GM18858 (cell line): ENCODE data around the gene PIK3R1.

Experiments
- ATAC-seq: cut with Tn5 transposase; IDR thresholded peaks from one replicate; pipeline ENCODE4 v1.9.1; 2021; ENCODE audit not compliant: unreplicated experiment

The PIK3R1 gene

GRCh38 chr5:68290260-68290674 lies 74.7 kb downstream of the PIK3R1 start:
- no peak for ATAC-seq

- ATAC-seq: no peak
These were observed 75.3 kb downstream of the PIK3R1 start for GRCh38 chr5:68290847-68291246.

- ATAC-seq: no peak
These were observed 76.8 kb downstream of the PIK3R1 start for GRCh38 chr5:68292316-68292715.

GRCh38 chr5:68295772-68296171 lies 80.2 kb downstream of the PIK3R1 start:
- ATAC-seq: no peak

- no peak for ATAC-seq
These were observed 81.3 kb downstream of the PIK3R1 start for GRCh38 chr5:68296895-68297294.

DNA sequence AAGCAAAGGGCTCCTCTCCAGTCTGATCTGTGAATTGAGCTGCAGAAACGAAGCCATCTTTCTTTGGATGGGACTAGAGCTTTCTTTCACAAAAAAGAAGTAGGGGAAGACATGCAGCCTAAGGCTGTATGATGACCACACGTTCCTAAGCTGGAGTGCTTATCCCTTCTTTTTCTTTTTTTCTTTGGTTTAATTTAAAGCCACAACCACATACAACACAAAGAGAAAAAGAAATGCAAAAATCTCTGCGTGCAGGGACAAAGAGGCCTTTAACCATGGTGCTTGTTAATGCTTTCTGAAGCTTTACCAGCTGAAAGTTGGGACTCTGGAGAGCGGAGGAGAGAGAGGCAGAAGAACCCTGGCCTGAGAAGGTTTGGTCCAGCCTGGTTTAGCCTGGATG lies 82.1 kb downstream of the PIK3R1 start:
- ATAC-seq: no peak

DNA sequence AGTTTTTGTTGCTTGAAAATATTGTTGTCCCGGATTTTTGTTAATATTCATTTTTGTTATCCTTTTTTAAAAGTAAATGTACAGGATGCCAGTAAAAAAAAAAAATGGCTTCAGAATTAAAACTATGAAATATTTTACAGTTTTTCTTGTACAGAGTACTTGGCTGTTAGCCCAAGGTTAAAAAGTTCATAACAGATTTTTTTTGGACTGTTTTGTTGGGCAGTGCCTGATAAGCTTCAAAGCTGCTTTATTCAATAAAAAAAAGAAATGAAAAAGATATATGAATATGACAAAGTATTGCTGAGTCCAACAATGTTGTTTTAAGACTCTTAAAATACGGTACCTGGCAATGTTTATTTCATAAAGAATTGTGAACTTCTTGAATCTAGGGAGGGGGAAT lies 82.9 kb downstream of the PIK3R1 start:
- no peak for ATAC-seq

DNA sequence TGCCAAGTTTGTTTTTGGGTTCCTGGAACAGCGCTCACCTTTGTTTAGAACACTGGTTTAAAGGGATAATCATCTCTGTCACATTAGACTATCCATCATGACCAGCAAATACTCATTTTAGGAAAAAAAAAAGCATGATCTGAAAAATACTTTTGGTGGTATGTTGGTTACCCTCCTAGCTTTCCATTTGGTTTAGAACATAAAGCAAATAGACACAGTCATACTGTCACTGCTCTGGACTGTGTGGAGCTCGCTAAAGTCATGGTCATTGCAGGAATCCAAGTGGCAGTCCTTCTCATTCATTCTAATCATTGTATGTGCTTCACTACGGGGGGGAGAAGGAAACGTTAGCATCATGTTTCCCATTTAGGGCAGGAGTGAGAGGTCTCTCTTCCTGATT lies 83.5 kb downstream of the PIK3R1 start:
- no peak for ATAC-seq

- no peak for ATAC-seq
These were observed 84.0 kb downstream of the PIK3R1 start for GRCh38 chr5:68299575-68299974.

GRCh38 chr5:68303038-68303738 lies 87.6 kb downstream of the PIK3R1 start:
- no peak for ATAC-seq

GRCh38 chr5:68303754-68304420 lies 88.3 kb downstream of the PIK3R1 start:
- no peak for ATAC-seq

- no peak for ATAC-seq
These were observed 89.0 kb downstream of the PIK3R1 start for GRCh38 chr5:68304421-68305052.

DNA sequence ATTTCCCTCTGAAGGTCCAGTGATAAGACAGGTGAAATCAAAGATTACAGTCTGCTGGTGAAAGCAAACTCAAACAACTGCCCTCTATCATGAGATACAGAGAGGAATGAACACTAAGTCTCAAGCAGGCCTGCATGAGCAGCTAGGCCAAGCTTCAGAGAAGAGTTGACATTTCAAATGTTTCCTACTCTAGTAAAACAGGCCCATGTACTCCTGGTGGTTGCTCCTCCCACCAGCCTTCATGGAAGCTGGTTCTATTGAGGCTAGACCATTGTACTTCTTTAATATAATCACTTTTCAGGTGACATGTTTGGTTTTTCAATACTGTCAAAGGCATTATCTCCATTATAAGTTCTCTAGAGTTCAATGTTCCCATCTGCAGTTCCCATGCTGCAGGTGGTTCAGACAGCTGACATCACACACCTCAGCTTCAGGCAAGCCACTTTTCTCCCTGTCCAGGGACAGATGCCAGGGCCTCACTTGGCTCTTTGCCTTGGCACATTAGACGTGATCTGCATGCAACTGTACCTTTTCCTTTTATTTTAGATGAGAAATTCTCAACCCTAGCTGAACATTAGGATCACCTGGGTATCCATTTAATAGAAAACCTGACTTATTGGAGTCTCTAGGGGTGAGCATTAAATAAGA lies 89.8 kb downstream of the PIK3R1 start:
- ATAC-seq: no peak

- ATAC-seq: no peak
These were observed 90.9 kb downstream of the PIK3R1 start for GRCh38 chr5:68306361-68307014.

DNA sequence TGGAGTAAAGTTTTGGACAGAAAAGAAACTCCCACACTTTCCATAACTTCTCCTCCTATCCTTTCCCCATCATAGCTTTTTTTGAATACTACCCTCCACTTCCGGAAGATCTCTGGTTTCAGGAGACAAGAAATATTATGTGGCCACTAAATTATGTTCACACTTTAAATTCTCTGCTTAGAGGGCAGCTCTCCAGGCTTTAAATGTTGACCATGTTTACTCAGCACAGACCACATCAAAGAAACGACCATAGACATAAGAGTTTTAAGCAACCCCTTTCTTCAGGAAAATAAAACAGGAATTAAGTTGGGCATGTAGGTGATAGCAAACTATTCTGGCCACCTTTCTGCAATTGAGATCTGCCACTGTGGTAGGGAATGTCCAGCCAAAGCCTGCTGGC lies 97.8 kb downstream of the PIK3R1 start:
- no peak for ATAC-seq

GRCh38 chr5:68314465-68314864 lies 98.9 kb downstream of the PIK3R1 start:
- no peak for ATAC-seq

- peak; percentile 97 for ATAC-seq
These were observed 100.2 kb downstream of the PIK3R1 start for GRCh38 chr5:68315679-68316271.

GRCh38 chr5:68316469-68316868 lies 100.9 kb downstream of the PIK3R1 start:
- ATAC-seq: no peak

DNA sequence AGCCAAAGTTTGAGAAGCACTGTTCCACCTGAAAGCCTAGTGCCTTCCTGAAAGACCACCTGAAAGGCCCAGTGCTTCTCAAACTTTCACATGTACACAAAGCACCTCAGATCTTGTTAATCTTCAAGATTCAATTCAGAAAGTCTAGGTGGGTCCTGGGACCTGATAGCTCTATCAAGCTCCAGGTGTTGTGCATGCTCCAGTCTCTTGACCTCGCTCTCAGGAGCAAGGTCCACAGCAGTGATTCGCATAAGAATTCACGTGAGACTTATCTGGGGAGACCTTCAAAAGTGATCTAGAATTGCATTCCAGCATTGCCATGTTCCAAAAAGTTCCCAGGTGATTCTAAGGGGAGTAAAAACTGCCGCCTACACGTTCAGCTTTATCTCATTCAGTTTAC lies 102.1 kb downstream of the PIK3R1 start:
- ATAC-seq: no peak

DNA sequence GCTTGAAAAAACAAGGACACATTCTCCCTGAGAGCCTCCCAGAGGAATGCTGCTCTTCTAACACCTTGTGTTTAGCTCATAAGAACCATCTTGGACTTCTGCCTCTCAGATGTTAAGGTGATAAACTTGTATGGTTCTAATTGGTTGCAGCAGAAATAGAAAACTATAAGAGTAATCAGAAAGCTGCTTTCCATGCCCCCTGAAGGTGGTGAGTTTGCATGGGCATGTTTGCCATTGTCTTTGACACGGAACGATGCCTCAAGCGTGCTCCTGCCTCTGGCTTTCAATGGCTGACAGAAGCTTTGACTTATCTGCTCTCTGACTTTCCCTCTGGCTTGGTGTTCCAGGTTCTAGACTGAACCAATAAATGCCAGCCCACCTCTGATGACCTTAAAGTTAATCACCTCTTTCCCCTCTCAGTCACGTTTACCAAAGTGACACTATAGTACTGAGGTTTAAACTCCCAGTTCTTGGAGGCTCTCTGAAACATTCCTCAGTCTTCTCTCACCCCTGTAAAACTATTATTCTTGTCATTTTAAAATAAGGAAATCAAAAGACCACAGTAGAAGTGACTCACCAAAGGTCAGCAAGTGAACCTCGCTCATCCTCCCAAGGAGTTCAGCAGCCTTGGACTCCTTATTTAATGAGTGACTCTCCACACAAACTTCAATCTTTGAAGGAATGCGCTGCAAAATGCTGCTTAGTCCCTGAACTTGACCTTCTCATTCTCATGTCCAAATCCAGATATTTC lies 103.6 kb downstream of the PIK3R1 start:
- no peak for ATAC-seq
